Activated CD4-positive, alpha-beta T cell treated with anti-CD3 and anti-CD28 coated beads for 1 hour (primary cell): ENCODE measurements around the gene KCNIP4.
"Not testable (repeated sequence)": the region's sequence is repeated elsewhere in the genome, so short reads cannot be mapped to it uniquely, and the experiment has no call there.

Experiments used
- DNase-seq: peaks from one replicate; pipeline ENCODE4 v3.0.0-alpha.2; 2020

The KCNIP4 gene

GRCh38 chr4:21451032-21451431 lies 497.5 kb downstream of the KCNIP4 start:
- no peak for DNase-seq

GRCh38 chr4:21450331-21450730 lies 498.2 kb downstream of the KCNIP4 start:
- no peak for DNase-seq

GRCh38 chr4:21447301-21448054 lies 501.1 kb downstream of the KCNIP4 start:
- DNase-seq, result no peak

GRCh38 chr4:21420166-21420565 lies 528.4 kb downstream of the KCNIP4 start:
- no peak for DNase-seq

- no peak for DNase-seq
Measured at GRCh38 chr4:21415728-21416127, 532.8 kb downstream of the KCNIP4 start.

- DNase-seq, result no peak
Measured at GRCh38 chr4:21413807-21414370, 534.7 kb downstream of the KCNIP4 start.

GRCh38 chr4:21411086-21411485 lies 537.5 kb downstream of the KCNIP4 start:
- DNase-seq, result no peak

- DNase-seq, result no peak
Measured at GRCh38 chr4:21410372-21410771, 538.2 kb downstream of the KCNIP4 start.

- DNase-seq, result no peak
Measured at GRCh38 chr4:21387683-21388082, 560.9 kb downstream of the KCNIP4 start.

GRCh38 chr4:21386166-21386780 lies 562.3 kb downstream of the KCNIP4 start:
- DNase-seq, result no peak

GRCh38 chr4:21385706-21386105 lies 562.9 kb downstream of the KCNIP4 start:
- no peak for DNase-seq

GRCh38 chr4:21384609-21385008 lies 564.0 kb downstream of the KCNIP4 start:
- no peak for DNase-seq

GRCh38 chr4:21380861-21381260 lies 567.7 kb downstream of the KCNIP4 start:
- no peak for DNase-seq

- DNase-seq, result no peak
Measured at GRCh38 chr4:21377046-21377445, 571.5 kb downstream of the KCNIP4 start.

- DNase-seq, result no peak
Measured at GRCh38 chr4:21376176-21376575, 572.4 kb downstream of the KCNIP4 start.

- DNase-seq, result no peak
Measured at GRCh38 chr4:21374641-21375368, 573.8 kb downstream of the KCNIP4 start.

GRCh38 chr4:21367567-21367966 lies 581.0 kb downstream of the KCNIP4 start:
- DNase-seq, result no peak

GRCh38 chr4:21366840-21367239 lies 581.7 kb downstream of the KCNIP4 start:
- DNase-seq, result no peak

- DNase-seq, result no peak
Measured at GRCh38 chr4:21366312-21366711, 582.3 kb downstream of the KCNIP4 start.

- DNase-seq, result no peak
Measured at GRCh38 chr4:21363701-21364100, 584.9 kb downstream of the KCNIP4 start.

GRCh38 chr4:21352354-21352753 lies 596.2 kb downstream of the KCNIP4 start:
- DNase-seq, result not testable (repeated sequence)

GRCh38 chr4:21347142-21347541 lies 601.4 kb downstream of the KCNIP4 start:
- no peak for DNase-seq

GRCh38 chr4:21327976-21328700 lies 620.4 kb downstream of the KCNIP4 start:
- no peak for DNase-seq
